ENCODE results near the gene PIWIL4.
"Not testable (repeated sequence)": the region's sequence is repeated elsewhere in the genome, so short reads cannot be mapped to it uniquely, and the experiment has no call there.

PIWIL4 gene

DNA sequence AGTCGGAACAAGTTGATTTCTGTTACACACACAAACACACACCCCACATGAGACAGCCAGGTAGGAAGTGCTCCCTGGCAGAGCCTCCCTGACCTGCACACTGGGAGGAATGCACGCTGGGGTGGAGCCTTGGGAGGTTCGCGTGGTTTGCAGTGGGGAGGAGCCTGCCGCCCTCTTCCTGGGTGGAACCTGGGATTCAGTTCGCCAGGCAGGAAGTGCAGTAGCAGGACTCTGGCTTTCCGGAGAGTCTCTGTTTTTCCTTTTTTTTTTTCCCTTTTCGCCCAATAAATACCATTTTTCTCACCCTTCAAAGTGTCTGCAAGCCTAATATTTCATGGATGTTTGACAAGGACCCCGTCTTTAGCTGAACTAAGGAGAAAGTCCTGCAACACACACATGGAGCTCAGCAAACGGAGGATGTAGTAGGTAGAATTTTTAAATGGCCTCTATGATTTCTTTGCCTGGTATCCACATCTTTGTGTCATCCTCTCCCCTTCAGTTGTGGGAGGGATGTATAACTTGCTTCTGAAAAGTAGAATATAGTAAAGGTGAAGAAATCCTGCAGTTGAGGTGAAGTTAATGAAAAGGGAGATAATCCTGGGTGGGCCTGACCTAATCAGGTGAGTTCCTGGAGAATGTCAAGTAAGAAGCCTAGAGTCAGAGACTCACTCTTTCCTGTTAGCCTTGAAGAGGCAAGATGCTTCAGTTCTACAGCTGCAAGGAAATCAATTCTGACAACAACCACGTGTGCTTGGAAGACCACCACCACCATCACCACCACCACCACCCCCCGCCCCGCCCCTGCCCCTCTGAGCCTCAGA, 72.9 kb downstream of the PIWIL4 start:
- DNase-seq: no peak

DNA sequence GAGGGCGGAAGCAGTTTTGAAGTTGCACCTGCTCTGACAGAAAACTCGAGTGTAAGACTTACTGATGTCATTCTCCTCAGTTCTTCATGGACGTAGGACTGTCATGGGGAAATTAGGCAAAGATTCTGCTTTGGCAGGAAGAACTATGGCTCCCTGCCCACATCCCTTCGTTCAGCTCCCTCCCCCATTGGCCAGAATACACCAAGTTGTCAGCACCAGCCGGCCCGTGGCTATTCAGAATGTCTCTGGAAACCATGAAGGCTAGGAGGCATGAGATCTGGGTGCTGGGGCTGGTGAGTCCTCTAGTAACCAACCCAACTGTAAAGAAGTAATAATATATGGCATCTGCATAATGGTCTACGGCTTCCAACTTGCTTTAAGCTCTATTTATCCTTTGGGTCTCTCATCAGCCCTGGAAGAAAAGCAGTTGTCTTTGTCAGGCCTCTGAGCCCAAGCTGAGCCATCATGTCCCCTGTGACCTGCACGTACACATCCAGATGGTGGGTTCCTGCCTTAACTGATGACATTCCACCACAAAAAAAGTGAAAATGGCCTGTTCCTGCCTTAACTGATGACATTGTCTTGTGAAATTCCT, 74.1 kb downstream of the PIWIL4 start:
- DNase-seq: no peak

DNA sequence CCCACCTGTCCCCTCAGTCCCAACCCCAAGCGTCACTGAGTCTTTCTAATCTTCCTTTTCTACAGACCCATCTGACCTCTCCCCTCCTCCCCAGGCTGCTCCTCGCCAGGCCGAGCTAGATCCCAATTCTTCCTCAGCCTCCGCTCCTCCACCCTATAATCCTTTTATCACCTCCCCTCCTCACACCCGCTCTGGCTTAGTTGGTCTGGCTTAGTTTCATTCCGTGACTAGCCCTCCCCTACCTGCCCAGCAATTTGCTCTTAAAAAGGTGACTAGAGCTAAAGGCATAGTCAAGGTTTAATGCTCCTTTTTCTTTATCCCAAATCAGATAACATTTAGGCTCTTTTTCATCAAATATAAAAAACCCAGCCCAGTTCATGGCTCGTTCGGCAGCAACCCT, 76.0 kb downstream of the PIWIL4 start:
- DNase-seq: not testable (repeated sequence)

DNA sequence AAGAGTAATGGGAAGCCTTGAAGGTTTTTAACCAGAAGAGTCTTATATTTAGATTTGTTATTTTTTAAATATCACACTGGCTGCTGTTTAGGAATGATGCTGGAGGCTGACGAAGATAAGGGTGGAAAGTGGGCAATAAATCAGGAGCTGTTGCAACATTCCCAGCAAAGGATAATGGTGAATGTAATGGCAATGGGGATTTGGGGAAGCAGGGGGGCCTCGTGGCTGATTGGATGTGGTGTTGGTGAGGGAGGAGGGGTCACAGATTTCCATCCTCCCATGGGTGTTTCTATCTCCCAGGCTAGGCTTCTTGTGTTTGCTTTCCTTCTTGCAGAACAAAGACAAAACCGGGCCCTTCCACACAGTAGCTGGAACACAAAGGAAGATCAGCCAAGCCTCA, 80.8 kb downstream of the PIWIL4 start:
- no peak for DNase-seq

DNA sequence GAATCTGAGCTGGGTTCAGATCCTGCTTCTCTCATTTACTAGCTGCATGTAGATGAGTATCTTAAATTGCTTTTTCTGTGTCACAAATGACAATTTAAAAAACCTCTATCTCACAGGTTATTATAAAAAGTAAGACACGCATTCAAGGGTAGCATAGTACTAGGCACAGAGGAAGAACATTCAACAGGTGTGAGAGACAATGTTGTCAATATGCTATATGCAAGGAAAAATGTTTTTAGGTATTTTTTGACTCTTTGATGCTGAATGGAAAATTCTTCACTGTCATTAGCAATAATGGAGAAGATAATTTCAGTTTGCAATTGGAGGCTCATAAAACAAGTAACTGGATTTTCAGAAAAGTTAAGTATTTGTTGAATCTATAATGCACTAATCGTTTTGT, 81.6 kb downstream of the PIWIL4 start:
- no peak for DNase-seq

DNA sequence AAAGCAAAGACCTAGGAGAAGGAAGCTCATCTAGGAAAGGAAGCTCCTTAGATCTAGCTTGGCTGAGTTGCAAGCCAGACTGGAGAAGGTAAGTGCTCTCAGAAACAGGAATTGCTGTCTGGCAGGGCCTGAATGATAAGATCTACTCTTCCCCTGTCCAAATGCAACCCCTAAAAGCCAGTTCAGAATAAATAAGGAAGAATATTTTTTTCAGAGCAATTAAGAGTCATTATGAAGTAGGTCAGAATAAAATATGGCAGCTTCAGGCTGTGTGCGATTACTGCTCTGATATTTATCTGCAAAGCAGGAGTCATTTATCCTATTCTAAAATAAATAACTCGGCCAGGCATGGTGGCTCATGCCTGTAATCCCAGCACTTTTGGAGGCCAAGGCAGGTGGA, 82.1 kb downstream of the PIWIL4 start:
- DNase-seq: no peak

DNA sequence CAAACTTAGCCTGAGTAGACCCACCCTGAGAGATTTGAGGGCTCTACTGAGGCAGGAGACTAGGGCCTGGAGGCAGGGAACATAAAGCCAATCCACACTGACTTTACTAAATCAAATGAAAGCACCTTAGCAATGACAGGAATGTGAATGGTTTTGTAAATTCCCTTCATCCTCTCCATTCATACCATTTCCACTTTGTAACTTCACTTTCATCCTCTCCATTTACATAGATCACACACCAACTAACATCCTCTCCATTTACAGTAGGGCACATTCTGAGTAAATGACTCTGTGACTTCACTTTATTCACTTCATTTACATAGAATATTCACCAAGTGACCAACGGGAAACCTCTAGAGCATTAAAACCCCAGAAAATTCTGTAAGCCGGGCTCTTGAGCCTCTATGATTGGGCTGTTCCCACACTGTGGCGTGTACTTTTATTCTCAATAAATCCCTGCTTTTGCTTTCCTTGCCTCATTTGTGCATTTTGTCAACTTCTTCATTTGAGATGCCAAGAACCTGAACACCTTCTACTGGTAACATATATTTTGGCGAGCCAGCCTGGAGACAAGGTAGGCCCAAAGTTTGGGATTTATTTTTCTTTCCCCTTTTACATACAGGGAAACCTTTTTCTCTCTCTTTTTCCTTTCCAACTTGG, 82.9 kb downstream of the PIWIL4 start:
- no peak for DNase-seq

DNA sequence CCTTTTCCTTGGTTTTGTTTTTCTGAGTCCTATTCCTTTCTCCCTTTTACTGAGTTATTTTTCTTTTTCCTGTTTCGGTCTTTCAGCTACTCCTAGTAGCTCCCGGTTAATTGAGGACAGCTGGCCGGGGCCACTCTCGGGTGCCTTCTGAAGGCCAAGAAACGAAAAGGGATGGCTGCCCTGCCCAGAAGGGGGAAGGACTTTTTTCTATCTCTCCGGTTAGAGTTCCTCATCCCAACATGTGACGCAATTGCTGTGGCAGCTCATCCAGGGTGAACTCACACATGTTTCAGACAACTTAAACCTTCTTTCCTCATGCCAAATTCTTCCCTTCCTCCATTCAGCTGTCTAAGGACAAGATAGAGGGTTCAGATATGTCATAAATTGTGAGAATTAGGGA, 83.6 kb downstream of the PIWIL4 start:
- no peak for DNase-seq

DNA sequence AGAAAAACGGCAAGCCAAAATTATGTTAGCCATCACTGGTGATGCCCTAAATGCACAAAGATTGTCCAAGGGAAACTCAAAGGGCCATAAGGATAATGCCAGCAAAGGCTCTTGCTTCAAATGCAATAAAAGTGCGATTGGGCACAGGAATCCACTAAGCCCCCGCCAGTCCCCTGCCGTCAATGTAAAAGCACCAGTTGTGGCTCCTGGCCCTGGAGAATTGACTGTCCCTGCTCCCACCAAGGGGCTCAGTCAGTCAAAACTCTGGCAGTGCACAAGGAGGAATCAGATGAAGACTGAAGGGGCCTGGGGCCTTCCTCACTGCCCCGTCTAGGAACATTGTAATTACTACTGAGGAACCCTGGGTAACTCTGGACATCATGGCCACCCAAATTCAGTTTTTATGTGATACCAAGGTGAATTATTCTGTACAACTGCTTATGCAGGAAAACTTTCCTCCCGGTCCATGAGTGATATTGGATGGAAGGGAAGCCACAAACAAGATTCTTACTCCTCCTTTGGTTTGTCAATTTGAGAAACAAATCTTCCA, 85.6 kb downstream of the PIWIL4 start:
- no peak for DNase-seq

DNA sequence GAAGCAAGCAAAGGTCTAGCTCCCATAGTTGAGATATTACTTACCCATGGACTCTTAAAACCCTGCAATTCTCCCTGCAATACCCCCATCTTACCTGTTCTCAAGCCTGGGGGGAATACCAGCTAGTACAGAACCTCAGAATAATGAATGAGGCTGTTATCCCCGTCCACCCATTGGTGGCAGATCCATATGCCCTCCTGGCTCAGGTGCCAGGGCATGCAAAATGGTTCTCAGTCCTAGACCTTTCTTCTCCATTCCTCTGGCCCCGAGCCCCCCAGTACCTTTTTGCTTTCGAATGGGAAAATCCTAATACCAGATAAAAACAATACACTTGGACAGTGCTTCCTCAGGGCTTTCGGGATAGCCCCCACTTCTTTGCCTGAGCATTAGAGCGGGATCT, 86.4 kb downstream of the PIWIL4 start:
- no peak for DNase-seq

DNA sequence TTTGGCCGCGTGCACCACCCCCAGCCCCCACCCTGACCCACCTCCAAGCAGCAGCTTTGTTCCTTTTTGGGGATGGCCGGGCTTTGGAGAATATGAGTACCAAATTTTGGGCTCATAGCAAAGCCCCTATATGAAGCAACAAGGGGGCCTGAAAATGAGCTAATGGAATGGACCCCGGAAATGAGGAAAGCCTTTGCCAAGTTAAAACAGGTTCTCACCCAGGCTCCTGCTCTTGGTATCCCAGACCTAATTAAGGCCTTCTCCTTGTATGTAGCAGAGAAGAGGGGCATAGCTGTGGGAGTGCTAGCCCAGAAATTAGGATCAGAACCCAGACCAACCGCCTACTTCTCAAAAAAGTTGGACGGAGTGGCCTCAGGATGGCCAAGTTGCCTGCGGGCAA, 87.0 kb downstream of the PIWIL4 start:
- no peak for DNase-seq

DNA sequence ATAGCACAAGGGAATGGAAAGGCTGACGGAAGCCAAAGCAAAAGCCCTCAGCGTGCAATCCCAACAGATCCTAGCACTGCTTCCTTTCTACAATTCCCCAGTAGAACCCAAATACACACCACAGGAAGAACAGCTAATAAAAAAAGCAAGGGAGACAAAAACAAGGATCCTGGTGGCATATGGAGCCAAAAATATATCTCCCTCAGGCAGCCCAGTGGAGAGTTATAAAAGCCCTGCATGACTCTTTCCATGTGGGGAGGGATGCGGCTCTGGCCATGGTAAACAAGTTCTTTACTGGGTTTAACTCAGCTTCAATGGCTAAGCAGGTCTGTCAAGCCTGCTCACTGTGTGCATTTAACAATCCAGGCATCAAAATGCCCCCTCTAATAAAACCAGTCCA, 88.1 kb downstream of the PIWIL4 start:
- no peak for DNase-seq

DNA sequence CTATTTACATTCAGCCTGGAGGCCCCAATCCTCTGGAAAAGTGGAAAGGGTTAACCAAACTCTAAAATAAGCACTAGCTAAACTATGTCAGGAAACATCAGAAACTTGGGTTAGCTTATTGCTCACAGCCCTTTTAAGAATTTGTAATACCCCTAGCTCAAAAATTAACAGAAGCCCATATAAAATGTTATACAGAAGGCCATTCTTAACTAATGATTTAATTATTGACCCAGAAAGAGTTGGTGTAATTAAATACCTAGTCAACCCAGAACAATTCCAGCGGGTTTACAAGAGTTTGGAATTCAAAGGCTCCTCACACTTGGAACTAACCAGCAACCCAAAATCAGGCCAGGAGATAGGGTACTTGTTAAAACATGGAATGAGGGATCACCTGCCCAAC, 88.8 kb downstream of the PIWIL4 start:
- no peak for DNase-seq

DNA sequence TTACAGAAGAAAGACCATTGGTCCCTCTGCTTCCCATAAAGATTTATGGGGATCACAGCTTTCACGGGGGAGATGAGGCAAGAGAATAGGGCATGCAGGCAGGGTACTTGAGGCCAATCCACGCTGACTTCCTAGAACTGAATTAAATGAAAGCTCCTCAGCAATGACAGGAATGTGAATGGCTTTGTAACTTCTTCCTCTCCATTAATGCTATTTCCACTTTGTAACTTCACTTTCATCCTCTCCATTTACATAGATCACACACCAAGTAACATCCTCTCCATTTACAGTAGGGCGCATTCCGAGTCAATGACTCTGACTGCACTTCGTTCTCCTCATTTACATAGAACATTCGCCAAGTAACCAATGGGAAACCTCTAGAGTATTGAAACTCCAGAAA, 89.8 kb downstream of the PIWIL4 start:
- DNase-seq: no peak

DNA sequence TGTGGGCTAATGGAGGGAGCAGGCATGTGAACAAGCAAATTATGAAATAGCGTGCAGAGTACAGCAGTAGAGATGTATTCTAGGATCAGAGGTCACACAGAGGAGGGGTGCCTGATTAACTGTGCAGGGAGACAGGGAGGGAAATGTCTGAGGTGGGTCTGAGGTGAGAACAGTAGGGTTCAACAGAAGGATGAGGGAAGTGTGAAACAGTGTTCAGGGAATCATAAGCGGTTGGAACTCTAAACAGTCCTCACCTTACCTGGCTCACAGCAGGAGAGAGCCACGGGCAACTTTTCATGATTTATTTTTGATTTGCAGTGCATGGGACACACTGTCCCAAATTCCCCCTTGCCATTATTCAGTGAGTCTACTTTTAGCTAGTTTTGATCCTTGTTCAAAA, 90.5 kb downstream of the PIWIL4 start:
- no peak for DNase-seq

DNA sequence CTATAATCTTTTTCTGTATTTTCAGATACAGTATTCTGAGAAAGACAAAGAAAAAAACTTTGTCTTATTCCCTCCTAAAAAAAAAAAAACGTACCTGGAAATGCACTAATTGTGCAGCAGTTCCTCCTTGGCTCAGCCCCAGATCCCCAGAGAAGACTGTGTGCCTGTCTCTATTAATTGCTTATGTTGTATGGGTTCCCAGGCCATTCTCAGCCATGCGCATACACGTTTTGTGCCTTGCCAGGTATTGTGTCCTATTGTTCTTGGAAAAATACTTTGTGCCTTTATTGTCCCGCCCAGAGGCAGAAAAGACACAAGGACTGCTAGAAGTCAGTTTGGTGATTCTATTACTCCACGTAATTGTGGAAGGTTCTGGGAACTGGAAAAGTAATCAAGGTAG, 91.2 kb downstream of the PIWIL4 start:
- no peak for DNase-seq

DNA sequence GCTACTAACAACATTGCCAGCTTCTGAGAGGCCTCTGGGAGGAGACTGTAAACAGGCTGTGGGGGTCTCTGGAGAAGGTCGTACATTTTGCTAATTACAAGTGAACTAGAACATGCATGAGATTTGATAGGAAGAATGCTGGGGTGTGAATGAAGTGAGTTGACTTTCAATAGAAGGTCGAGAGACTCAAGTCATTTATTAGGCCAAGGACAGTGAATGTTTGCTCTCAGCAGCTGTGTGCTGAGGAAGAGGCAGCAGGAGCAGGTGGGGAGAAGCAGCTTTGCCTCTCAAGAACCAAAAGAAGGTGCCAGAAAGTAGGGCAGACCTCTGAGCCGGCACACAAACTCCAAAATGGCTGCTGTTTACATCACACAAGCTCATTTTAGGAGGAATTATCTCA, 91.7 kb downstream of the PIWIL4 start:
- no peak for DNase-seq

DNA sequence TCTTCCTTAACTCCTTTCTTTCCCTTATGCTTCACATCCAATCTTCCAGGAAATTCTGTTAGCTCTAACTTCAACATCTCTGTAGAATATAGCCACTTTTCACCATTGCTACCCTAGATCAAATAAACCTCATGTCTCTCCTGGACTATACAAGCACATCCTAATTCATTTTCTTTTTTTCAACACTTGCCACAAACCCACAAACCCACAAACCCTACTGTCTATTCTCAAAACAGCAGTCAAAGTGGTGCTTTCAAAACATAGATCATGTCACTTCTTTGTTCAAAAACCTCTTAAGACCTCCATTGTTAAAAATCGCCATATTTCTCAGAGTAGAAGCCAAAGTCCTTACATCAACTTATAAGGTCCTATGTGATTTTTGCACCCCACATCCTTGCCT, 94.3 kb downstream of the PIWIL4 start:
- DNase-seq: no peak

DNA sequence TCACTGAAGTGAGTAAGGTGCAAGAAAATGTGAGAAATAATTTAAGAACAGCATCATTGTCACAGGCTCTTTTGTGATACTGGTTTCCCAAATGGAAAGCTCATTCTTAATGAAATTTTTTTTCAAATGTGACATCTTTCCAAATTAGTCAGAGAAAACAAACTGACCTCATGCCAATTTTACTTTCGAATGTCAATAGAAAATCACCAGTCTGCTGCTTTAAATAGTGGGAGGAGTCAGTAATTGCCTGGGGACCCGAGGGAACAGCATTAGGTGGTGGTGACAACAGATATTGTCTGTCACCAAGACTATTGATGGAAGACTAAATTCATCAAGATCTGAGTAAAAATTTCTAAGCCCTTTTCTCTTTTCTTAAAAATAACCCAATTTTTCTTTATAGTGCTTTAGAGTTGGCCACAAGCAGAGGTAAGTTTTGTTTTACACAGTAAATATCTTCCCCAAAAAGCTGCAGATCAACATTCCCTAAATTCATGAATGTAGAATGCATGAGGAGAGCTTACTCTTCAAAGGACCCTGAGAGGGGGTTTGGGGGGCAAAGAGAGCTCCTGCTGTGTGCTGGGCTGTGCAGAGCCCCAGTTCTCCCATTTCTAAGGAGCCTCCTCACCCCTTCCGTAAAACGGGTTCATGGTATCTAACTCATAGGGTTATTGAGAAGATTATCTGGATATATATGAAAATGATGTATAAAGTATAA, 95.1 kb downstream of the PIWIL4 start:
- DNase-seq: no peak

DNA sequence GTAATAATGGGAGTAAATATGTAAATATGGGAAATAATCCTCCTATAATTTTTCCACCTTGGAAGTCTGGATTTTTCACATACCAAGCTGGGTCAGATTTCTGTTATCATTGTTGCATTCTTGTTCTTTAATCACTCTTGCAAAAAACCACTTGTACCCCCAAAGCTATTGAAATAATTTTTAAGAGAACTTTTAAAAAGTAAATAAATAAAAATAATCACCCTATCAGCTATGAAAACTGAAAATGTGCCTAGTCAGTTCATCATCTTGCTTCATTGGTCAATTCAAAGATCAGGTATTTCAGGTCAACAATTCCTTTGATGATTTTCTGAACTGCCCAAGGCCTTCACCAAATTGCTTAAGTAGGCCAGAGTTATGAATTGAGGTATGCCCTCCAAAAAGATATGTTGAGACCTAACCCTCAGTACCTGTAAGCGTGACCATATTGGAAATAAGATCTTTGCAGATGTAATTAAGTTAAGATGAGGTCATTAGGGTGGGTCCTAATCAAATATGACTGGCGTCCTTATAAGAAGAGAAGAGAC, 95.8 kb downstream of the PIWIL4 start:
- DNase-seq: no peak

DNA sequence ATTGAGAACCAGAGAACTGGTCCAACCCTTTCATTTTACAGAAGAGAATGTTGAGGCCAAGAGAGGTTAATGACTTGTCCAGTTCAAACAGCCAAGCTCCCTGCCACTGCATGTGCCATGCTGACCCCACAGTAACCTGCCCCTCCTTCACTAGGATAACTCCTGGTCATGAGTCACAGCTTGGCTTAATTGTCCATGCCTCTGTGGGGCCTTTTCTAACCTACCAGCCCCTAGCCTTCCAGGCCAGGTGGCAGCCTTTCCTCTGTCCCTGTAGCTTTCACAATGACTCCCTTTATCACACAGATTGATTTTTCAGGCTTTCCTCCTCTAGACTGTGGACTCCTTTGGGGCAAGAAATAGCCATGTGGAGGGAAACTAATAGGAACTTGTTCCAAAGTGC, 97.2 kb downstream of the PIWIL4 start:
- no peak for DNase-seq

DNA sequence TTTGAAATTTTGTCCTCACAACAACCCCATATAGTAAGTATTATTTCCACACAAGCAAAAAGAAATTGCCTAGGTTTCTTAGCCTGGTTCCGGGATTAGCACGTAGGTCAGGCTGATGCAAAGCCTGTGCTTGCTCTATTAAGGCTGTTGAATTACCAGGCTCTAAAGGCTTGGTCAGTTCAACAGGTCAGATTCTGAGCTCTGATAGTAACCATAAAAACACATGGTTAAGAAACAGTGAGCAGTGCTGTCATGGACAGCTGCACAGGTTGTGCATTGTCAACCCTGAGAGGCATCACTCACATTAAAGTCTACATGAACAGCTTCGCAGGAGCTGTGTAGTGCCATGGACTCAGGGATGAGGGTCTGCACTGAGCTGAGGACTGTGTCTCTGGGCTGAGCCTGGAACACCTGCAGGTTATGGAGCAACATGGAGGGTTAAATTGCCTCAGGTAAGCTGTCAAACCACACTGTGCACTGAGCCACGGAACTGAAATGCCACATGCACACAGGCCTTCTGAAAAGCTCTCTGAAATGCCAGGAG, 98.0 kb downstream of the PIWIL4 start:
- DNase-seq: no peak
